Uterus (tissue), 2 donors: ENCODE measurements around the gene TPO.

Source experiments
- CTCF ChIP-seq, 4 experiments: fragments of 200-600 bp in 2 of 4; fragments of 450-650 bp in 2 of 4; sonication (generic) in 2 of 4; IDR thresholded peaks; one replicate each; pipeline ENCODE4 v1.5.1; 2016 to 2019; ENCODE audit warnings: antibody characterized with exemption in 4 of 4, mild to moderate bottlenecking in 2 of 4, moderate library complexity in 1 of 4
- POLR2A ChIP-seq, 2 donors: fragments of 450-650 bp; IDR thresholded peaks; one replicate each; pipeline ENCODE4 v1.6.1; 2016; ENCODE audit warnings: antibody characterized with exemption in 2 of 2, mild to moderate bottlenecking in 1 of 2, moderate library complexity in 1 of 2

- TF ChIP-seq CTCF (IDR thresholded peaks at IDR 0.05) (no peak), POLR2A (IDR thresholded peaks at IDR 0.05) (no peak)
Observed at GRCh38 chr2:1400943-1401735, 12.1 kb upstream of the TPO start.
